Measurements from ENCODE around the gene CD47.

CD47 gene

DNA sequence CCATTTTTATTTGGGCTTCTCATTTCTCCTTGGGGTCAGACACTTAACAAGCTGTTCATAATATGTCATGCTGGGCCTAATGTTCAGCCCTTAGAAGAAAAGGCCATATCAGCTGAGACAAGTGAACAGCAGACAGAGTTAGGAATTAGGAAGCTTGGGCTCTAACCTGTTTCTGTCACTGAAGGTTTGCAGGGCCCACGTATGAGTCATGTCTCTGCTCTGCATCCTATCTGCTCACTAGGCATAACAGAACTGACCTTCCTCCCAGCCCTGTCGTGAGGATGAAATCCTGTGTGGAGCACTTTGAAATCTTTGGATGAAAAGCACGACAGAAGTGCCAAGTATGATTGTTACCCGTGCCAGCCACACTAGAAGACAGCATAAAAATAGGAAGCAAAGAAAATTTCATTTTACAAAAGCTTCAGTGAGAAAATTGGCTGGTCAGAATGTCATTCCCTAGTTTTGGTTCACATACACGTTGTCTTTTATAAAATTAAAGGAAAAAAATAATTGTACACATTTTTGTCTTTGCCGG lies 26.5 kb upstream of the CD47 start:
- no peak for DNase-seq

DNA sequence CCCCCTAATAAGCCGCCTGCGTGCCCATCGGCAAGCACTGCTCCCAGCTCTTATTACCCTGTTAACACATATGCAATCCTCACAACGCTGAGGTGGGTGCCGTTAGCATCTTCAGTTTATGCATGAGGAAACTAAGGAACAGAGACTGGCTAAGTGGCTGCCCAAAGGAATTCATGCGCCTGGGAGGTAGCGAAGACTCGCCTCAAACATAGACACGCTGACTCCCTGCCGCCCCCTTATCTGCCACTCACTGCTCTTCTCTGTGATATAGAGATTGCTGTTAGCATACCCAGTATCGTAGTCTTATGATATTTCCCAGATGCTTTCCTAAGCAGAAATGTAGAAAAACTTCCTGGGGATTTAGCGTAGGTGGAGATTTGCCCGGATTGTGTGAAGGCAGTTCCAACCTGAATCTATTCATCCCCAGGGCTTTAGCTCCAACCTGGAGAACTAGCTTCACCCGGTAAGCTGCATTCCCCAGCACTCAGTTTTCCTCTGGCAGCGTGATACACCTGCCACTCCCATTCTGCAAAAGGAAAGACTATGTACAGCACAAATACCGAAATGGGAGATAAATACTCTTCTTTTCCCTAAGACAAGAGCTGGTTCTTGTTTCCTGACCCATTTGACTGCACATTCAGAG lies 23.7 kb upstream of the CD47 start:
- DNase-seq, result no peak

DNA sequence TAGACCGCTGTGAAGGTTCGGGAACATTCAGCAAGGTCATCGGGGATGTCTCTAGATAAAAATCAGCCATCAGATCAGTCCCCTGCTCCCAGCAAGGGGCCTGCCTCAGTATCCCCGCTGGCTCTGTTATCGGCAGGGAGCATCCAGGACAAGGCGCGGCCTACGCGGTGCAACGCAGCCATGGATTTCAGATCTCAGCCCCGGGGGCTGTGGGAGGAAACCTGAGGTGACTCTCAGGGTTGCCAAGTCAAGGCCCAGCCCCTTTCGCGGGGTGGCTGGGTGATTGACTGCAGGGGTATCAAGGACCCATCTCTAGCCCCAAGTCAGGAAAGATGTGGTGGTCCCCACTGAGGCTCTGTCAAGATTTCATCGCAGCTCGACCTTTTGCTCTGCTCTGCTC lies 23.1 kb upstream of the CD47 start:
- DNase-seq, result no peak

DNA sequence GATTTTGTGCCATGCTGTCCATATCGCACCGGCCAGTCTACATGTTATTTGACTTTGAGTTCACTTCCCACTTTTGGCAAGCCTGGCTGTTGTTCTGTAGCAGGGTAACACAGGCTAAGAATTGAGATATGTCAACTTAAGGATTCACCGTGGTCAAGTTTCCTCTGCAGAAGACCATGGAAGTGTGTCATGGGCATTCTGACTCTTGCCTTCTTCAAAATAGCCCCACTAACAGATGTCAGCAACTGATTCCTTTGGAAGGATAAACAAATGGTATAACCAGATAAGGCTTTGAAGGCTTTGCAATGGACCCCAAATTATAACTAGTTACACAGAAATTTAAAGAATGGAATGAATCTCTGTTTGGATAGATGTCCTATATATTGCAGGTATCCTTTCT lies 20.1 kb upstream of the CD47 start:
- no peak for DNase-seq

DNA sequence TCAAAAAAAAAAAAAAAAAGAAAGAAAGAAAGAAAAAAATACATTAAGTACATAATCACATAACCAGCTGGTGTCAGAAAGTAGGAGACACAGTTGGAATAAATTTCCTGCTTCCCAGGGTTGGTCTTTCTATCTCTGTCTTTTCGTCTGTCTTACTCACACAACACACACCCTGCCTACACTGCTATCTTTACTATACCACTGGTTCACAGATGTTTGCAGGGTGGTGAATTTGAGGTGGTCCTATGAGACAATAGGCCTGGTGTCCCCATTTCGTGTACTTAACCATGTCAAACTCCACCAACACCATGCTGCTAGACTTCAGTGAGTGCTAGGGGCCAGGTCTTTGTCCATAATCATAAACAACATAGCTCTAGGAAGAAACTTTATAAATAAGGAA lies 17.6 kb upstream of the CD47 start:
- no peak for DNase-seq

DNA sequence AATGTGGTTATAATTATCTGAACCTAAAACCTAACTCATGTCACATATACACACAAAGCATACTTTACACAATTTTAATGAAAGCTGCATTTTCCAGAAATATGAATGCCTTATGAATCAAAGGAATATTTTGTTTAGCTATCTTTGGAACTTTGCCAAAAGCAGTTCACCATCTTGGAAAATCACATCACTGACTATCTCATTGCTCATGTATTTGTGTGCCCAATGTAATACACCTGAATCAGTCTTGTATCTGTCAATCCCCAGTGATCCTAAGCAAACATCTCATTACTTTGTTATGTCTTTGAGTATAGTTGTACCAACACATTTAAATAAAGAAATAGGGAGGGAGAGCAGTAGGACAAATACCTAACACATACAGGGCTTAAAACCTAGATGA lies 15.6 kb upstream of the CD47 start:
- no peak for DNase-seq

DNA sequence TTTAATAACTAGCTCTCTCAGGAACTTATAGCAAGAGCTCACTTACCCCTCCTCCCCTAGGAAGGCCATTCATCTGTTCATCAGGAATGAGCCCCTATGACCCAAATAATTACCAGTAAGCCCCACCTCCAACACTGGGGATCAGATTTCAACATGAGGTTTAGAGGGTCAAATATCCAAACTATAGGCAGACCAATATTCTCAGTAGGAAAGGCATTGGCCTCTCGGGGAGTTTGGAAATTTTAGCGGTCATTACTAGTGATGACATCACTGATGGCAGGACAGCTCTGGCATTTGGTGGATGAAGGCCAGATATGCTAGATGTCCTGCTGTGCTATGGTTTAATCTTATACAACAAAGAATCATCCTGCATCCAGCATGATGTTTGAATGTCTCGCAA lies 15.2 kb upstream of the CD47 start:
- DNase-seq, result no peak

DNA sequence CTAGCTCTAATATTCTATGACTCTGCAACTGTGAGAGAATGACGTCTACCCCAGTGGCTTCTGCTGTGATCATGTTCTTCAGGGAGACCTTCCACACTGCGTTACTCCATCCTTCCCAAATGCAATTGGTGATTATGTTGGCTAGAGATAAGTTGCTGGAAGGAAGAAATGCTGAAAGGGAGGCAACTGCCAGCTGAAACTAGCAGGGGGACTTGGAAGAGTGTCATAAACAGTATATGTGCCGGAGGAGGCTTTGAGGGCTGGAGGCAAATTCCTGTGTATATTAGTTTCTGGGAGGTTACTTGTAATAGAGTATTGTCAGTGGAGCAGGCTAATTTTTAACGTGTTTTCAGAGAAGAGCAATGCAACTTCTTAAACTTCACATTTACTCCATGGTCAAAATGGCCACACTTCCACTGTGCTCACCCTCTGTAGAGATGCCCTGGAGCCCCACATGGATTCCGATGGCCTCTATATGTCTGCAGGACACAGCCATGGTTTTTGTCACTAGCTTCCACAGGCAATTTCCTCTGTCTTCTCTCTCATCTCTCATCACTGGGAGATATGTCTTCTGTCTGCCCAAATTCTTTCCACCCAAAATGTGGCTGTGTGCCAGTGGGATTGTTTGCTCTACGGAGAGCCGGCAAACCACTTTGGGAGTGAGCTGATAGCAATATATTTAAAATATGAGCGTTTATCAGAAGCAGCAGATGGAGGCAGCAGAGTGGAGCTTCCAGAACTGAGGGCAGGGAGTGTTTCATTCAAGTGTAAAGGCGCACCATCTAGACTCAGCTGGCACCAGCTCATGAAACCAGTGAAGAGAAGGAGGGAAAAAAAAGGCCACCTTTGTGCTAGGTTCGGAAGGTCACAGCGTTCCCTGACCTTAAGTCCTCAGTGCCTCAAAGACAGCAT lies 13.3 kb upstream of the CD47 start:
- DNase-seq, result no peak

DNA sequence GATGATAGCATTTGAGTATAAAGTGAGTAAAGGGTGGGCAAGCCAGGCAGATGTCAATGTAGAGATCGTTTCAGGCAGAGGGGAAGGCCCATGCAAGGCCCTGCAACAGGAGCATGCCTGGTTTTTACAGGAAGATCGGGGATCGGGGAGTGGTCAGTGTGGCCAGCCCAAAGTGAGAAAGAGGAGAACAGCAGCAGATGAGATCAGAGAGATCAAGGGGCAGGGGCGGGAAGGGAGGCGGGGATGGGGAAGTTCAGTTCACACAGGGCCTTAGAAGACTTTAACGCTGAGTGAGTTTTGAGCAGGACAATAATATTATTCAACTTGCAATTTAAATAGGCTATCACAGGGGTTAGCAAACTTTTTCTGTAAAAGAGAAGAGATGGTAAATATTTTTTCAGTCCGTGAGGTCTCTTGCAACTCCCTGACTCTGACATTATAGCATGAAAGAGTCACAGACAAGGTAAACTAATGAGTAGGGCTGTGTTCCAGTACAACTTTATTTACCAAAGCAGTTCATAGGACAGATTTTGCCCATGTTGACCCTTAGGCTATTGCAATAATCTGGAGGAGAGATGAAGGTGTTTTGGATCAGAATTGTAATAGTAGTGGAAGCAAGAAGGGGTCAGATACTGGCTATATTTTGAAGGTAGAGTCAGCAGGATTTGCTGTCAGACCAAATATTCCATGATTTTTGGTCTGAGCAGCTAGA lies 12.4 kb upstream of the CD47 start:
- DNase-seq, result no peak

DNA sequence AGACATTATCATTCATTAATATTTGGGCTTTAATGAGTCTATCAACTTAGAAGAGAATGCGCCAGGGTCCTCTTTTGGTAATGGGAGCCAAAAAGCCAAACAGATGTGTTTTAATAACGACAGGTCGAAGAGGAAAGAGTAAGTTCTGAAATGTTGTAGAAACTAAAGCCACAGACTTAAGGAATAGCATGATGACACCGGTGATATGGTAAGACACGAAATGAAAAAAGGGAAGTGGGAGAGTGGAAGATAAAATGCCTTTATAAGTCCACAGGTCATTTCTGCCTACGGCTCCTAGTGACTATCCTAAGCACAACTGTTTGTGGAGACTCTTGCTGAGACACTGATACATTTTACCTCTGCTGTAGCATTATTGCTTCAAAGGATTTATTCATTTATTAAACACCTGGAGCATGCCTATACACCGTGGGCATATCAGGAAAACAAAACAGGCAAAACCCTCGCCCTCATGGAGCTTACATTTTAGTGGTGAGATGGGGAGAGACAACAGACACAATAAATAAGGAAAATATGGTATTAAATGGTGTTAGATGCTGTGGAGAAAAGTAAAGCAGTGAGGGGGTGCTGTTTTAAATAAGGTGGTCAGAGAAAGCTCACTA lies 11.7 kb upstream of the CD47 start:
- DNase-seq, result no peak

DNA sequence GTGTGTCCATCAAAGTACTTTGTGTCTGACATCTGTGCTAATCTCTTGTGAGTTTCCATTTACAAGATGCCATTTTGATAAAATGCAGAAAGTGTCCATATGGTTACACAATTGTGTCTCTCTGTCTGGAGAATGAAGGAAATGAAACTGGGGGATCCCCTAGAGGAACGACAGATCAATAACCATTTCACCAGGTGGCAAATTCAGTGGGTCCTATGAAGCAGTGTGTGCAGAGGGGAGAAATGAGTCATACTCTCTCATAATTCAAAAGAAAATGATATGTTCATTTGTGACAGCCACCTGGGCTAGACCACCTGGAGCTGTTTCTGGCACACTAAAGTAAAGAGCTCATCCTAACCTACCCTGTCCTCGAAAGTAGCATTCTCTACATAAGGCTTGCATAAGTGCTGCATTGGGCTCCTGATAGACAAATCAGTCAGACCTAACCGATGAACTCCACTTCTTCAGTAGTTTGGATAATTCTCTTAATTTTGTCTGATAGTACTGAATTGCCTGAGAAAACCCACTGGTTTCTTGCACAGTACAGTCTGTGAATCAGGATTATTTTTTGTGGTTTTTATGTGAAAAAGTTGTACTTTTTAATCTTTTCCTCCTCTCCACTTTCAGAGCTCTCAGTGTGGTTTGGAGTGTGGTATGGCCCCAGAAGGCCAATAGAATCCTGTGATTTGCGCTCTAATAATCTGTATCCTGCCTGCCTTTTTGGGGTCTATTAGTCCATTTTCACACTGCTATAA lies 10.3 kb upstream of the CD47 start:
- DNase-seq, result peak in 1 of 5 experiments; percentile 83

DNA sequence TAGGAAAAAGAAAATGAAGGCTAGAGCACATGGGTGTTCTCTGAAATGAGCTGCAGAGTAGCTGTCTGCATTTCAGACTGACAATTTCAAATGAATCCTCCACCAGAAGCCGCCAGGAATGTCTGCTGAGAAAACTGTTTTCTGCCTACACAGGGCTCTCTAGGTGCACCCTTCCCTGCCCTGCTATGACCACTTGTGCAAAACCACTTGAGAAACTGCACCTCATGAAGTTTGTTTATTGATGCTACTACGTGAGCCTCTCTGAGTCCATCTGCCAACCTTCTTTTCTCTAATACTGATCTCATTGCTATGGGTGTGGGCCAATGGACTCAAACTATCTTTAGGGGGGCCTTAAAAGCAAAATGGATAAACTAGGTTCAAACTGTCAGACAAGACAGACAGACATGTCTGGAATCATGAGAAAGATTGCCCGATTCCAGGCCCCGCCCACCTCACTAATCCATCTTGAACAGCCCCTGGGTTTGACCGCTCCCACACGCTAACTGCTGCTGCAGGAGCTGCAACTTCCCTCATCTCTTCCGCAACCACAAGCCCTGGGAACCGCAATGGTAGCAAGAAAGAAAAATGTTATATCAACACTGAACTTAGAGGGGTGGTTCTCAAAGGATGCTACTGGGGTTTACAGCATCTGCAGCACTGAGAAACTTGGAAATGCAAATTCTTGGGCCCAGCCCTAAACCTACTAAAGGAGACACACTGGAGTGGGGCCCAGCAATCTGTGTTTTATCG lies 9.0 kb upstream of the CD47 start:
- no peak for DNase-seq

DNA sequence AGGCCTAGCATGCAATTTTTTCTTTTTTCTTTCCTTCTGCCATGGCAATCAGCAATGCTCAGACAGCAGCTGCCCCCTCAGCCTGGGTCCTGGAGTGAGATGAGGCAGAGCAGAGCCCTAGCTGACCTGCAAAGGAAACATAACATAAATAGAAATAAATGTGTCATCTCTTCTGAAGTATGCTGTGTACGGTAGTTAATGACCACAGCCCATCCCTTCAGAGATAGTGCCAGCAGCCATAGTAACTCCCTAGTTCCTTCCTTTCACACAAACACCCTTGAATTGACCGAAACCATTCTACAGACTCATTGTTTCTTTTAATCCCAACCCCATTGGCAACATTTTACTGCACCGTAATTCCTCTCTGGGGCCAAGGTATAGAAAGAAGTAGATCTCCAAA lies 8.4 kb upstream of the CD47 start:
- no peak for DNase-seq

DNA sequence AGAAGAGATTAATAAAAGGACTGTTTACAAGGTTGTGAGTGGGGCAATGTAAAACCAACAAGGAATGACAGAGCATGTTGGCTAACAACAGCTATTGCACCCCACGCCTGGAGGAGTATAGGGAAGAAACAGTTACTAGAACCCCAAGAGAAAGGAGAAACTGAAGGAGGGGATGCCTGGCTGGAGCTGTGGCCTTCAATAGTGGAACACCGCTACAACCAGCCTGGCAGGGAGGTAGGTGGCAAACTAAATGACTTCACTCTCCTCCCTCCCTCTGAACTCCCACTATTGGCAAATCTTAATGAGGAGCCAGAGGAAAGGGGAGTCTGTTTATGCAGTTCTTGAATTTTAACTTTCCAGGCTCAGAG lies 7.2 kb upstream of the CD47 start:
- DNase-seq, result no peak

DNA sequence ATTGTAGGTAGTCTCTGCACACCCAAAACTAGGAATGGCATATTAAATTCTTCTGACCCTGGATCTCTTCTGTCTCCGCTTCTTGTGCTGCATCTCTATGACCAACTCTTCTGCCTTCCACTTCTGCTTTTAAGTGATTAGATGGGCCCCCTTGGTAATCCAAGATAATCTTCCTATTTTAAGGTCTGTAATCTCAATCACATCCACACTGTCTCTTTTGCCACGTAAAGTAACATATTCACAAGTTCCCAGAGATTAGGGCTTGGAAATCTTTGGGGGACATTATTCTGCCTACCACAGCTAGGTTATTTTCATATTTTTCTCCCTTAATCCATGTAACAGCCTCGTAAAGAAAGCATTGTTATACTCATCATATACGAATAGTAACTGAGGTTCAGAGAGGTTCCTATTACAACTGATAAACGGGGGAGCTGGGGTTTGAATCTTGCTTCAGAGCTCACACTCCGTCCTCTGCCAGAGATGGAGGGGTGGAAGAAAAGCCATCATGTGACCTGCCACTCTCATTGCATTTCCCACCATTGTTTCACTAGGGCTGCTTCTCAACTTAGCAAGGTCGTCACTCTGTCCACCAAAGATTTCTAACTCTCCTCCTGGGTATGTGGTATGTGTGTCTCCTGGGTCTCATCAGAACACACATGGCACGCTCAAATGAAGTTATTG lies 6.6 kb upstream of the CD47 start:
- no peak for DNase-seq

DNA sequence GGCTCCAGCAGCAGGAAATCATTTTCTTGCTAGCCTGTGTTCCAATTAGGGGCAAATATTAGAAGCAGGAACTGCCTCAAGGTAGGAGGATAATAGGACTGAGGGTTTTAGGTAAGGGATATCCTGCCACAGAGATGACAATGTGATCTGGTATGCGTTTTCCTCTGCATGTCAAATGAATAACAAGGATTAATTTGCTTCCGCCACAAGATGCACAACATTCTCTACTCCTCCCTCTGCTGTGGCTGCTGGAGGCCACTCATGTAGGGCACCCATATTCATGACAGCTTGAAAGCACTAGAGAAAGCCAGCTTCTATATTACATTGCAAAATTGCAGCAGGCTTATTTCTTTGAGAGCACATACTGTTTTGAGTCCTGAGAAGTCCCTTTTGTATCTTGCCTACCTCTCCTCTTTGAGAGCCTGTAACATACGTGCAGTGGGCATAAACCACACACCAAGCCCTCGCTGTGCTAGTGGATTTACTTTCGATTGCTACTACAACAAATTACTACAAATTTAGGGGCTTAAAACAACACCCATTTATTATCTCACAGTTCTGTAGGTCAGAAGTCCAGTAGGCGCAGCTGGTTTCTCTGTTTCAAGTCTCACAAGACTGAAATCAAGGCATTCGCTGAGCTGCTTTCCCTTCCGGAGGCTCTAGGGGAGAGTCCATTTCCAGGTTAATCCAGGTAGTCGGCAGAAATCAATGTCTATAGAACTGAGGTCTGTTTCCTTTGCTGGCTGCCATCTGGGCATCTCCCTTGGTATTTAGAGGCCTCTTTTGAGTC lies 5.9 kb upstream of the CD47 start:
- DNase-seq, result no peak

DNA sequence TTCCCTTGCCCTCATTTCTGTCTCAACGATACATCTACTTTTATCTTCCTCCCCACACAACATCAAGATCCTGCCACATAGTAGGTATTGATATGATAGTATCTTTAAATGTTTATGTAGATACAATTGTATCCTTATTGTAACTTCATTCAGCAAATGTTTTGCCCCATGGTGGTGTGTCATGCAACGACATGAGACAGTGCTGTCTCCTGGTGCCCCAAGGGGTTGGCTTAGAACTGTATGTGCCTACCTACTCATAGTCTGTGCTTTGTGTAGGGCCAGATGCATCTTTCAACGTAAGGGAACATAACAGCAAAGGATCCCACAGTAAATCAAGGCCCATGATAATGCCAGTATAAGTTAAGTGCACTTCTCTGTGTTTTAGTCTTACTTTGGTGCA lies 2.8 kb upstream of the CD47 start:
- peak in 3 of 5 experiments; percentile 5 to 64 (median 10) for DNase-seq

DNA sequence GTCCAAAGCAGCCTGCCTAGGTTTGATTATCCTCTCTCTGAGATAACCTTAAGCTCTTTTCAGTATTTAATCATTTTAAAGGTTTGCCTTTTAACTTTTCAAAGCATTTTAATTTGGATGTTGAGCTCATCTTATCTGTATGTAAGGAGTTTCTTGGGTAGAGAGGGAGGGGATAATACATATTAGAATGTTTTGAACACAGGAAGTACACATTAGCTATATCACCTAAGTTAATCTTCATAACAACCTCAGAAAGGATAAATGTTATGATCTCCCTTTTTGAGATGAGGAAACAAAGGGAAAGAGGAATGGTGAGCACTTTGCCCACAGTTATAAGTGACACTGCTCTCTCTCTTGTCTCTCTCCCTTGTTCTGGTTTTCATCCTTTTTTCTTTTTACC lies 2.2 kb upstream of the CD47 start:
- no peak for DNase-seq

DNA sequence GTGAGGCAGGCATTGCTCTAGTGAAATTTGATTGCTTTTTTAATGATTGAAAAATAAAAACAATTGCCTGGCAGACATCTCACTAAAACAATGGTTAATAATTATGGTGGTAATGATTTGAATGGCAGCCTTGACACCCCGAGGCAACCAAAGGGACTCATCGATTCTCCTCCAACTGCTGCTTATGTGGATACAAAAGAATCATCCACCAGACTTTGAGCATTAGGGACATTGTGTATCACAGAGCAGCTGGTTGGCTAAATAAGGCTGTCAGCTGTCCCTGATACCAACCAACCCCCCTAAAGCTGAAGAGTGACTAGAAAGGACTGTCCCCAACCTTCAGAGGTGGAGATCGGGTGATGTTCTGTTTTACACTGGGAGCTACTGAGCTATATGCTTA lies 1.7 kb upstream of the CD47 start:
- DNase-seq, result no peak

Measured in T-helper 2 cell (primary cell).